Endometrium (tissue), 2 donors: Measurements from ENCODE around the gene ADSS2.
A peak's percentile ranks its signal among the peaks of the same experiment; 100 is the strongest.

Source experiments
- FAIRE-seq: peaks from 2 replicates; lab custom pipeline; 2012; peaks lifted over from hg19 to GRCh38; lab: Jason Lieb, UNC
- donor health status: control.
- donor health status: control.

Gene ADSS2

DNA sequence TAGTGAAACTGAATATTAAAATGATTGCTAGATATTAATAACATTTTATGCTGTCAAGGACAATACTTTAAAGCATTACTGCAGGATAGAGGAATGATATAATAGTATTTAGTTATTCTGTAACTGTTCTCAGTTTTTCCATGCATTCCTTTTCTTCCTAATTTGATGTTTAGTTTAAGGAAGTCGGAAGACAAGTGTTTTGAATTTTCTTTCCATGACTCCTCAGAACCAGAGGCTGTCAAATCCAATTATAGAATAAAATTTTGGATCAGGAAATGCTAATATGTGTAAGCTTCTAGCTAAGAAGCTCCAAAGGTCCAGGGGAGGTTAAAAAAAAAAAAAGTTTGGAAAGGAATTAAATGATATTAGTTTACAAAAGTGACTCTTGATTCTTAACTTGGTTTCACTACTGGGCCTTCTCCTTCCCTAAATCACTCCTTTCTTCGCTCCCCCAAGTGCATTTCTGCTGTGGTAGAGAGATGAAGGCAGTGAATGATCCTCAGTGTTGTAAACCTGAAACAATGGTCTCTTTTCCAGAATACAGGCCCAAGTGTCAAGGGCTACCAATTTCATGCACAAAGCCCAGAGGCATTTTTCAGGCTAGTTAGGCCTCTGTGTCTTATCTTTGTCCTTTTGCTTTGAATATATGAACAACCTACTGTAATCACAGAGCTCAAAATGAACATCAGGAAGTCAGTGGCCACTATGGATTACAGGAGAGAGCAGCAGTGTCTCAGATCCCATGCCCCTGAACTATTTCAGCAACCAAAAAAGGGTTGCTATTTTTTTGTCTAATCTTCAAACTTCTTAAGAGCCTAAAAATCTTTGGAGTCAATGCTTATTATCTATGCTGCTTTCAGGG is 6.2 kb downstream of the ADSS2 start:
- peak; percentile 43 for FAIRE-seq

GRCh38 chr1:244444854-244445253 is 6.9 kb downstream of the ADSS2 start:
- no peak for FAIRE-seq

GRCh38 chr1:244442850-244443249 is 8.9 kb downstream of the ADSS2 start:
- FAIRE-seq = no peak

DNA sequence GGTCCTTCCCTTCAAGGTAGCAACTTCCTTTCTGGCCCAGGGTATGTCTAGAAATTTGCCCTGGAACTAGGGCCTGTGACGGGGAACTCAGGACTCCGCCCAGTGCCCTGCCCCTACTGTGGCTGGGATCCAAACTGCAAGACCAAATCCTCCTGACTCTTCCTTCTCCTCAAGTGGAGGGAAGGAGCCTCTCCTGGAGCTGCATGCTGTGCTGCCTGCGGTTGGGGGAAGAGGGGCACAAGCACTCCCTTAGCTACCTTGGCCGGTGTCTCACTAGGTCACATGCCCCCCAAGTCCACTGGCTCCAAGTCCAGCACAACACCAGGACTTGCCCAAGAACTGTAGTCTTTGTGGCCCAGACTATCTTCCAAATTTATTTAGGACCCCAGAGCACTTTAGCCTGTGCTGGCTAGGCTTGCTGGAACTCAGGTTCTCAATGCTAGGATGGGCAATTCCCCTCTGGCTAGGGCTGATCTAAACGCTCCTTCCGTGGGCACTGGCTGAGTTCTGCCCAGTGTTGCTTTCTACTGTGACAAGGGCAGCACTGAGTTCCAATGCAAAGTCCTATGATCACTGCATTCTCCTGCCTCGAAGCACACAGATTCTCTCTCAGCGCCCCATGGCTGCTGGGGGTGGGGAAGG is 12.2 kb downstream of the ADSS2 start:
- no peak for FAIRE-seq

GRCh38 chr1:244437086-244437468 is 14.6 kb downstream of the ADSS2 start:
- peak; percentile 26 for FAIRE-seq

DNA sequence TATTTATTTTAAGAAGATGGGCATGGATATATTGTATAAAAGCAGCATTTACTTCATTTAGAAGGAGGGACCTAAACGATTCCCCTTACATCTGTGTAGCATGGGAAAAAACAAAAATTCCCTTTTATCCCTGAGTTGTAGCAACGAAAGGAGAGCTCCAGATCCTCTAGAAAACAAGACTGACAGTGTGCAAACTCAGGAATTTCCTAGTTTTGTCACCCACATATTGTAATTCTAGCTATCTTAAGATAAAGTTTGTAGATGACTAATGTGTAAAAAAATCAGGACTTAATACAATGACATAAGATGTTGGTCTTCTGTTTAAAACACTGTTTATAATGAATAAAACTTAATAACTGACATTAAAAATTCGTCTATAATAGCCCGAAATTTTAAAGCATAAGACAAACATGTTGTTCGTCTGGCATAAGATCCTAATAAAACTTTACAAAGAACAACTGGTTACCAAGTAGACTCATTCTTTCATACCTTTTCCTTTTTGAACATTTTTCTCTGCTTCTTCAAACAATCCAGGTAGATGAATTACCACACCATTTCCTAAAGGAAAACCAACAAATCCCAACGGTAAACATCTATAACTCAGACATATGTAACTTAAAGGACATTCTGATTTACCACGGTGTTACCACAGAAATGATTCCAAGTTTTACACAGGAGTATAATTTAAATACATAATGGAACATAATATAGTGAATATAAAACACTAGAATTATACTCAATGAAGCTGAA is 15.2 kb downstream of the ADSS2 start:
- FAIRE-seq = no peak

DNA sequence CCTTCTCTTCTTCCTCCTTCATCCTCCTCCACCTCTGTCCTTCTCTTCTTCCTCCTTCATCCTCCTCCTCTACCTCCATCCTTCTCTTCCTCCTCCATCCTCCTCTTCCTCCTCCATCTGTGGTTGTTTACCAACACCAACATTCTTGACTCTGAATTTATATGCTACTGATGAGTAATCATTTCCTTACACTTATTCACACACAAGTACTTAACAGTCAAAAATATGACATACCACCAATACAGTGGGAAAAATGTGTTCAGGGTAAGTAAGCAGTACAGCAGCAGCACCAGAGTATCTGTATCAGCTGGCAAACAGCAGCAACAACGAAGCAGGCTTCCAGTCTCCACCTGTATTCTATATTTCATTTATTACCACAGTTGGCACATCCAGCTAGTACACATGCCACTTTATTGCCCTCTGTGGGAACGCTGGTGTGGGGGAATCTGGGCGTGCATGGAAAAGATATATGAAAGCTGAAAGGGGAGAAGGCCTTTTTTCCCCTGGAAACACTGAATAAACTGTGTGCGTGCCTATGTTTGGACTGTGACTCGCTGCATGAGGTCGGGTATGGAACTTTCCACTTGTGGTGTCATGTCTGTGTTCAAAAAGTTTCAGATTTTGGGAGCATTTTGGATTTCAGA is 16.0 kb downstream of the ADSS2 start:
- no peak for FAIRE-seq

DNA sequence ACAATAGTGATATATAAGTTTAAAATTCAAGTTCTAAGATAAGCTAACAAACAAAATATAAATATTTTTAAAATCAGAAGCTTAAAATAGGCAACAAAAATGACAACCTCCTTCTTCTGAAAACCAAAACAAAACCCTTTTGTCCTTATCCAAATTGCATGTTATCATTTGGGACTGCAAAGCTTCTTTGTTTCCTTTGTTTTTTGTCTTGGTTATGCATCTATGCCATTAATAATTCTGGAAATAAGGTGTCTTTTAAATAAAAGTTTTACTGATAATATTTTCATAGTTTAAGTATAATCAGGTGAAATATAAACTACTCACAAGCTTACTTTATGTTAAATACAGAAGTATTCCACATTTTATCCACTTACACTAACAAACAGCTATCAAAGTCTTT is 20.5 kb downstream of the ADSS2 start:
- FAIRE-seq = no peak

GRCh38 chr1:244429818-244430217 is 21.9 kb downstream of the ADSS2 start:
- no peak for FAIRE-seq

DNA sequence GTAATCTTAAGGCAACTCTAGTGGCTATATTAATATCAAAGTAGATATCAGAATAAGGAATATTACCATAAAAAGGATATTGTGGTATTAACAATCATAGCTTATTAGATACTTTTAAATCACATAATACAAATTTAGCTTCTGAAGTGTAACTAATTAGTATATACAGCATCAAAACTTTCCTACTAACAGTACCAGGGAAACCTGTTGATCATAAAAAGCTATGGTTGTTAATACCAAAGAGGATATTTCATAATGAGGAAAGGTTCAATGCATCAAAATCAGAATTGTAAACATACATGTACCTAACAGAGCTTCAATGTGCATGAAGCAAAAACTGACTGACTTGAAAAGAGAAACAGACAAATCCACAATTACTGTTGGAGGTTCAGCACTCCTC is 24.1 kb downstream of the ADSS2 start:
- FAIRE-seq = no peak

GRCh38 chr1:244424649-244425334 is 26.9 kb downstream of the ADSS2 start:
- FAIRE-seq = no peak

DNA sequence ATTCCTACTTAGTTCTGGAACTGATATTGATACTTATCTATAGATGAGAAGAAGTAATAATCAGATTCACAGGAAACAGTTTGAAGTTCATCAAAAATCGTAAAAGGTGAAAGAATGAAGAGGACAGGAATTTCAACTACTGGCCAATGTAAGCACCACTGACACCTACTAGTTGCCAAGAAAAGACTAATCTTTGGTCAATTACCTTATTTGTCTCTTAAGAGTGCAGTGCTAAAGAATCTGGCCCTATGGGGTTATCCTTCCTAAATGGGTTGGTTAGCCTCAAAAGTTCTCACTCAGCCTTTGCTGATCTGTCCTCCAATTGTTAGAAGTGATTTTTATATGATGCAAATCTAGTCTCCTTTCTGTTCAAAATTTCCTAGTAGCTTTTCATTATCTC is 29.5 kb downstream of the ADSS2 start:
- no peak for FAIRE-seq

- FAIRE-seq = no peak
These were observed 32.7 kb downstream of the ADSS2 start for GRCh38 chr1:244419024-244419423.

GRCh38 chr1:244414543-244414942 is 37.2 kb downstream of the ADSS2 start:
- no peak for FAIRE-seq

- FAIRE-seq = no peak
These were observed 38.0 kb downstream of the ADSS2 start for GRCh38 chr1:244413736-244414135.

DNA sequence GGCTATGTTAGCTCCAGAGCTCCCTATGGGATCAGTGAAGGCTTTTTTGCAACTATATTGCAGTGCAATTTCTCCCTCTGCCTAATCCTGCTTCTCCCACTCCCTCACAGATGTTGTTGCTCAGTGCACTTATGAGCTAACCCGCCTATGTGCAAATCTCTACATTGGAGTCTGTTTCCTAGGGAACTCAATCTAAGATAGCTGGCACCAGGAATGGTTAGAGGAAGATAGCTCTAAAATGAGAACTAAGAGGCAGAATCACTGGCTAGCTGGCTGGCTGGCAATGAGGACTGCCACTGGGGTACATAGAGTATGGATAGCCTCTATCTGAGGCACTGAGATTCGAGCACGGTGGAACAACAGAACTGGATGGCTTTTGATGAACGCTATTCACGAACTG is 39.5 kb downstream of the ADSS2 start:
- no peak for FAIRE-seq

DNA sequence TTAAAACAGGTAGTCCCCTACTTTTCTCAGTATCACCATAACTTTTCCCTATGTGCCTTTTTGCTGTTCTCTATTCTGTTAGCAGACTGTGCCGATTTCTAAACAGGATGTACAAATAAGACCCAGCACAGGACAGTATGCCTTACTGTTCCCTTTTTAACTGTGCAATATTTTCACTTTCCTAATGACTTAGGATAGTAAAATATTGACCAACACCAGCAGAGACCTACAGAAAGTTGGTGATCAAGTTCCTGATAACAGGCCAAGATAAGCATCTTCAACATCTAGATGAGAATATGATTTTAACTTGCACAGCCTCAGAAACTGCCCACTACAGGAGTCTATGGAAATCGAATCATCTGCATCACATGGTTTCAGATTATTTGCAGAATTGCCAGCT is 42.0 kb downstream of the ADSS2 start:
- no peak for FAIRE-seq

GRCh38 chr1:244406337-244406736 is 45.4 kb downstream of the ADSS2 start:
- FAIRE-seq = no peak

- no peak for FAIRE-seq
These were observed 45.9 kb downstream of the ADSS2 start for GRCh38 chr1:244405856-244406255.

GRCh38 chr1:244403431-244403830 is 48.3 kb downstream of the ADSS2 start:
- FAIRE-seq = no peak

GRCh38 chr1:244400974-244401373 is 50.7 kb downstream of the ADSS2 start:
- no peak for FAIRE-seq

GRCh38 chr1:244397131-244397530 is 54.6 kb downstream of the ADSS2 start:
- FAIRE-seq = no peak
